HS-5 (cell line): Measurements from ENCODE around the gene IL13.
"Not testable (repeated sequence)": the region's sequence is repeated elsewhere in the genome, so short reads cannot be mapped to it uniquely, and the experiment has no call there.

Experiments used
- DNase-seq: peaks from one replicate; pipeline ENCODE4 v3.0.0-alpha.2; 2012; ENCODE audit warnings: low read depth

The IL13 gene

DNA sequence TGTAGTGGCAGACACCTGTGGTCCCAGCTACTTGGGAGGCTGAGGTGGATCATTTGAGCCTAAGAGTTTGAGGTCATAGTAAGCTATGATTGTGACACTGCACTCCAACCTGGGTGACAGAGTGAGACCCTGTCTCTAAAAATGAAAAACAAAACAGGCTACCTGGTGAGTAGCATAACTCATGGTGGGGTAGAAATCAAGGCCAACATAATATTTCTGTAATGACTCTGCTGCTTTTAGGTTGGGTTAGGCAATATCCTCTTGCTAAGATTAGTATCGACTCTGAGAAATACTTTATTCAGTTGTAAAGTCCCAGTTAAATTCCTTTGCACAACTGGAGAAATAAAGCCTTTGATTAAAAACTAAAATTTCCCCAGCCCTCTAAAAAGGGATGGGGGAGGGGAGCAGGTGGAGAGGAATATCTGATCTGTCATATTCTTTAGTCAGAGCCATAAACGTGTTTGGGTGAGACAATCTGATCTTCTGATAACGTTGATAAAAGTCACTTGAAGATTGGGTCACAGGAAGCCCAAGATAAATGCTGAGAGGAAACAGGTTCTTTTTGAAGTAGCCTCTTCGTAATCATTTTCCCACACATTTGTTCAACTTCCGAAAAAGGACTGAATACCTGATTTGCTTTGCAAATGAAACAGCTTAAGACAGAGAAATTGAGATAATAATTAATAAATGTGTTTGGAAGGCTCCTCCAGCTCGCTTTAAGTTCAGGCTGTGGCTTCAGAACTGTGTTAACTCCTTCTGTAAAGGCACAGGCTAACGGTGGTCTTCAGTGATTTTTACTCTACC is 30.8 kb downstream of the IL13 start:
- no peak for DNase-seq

DNA sequence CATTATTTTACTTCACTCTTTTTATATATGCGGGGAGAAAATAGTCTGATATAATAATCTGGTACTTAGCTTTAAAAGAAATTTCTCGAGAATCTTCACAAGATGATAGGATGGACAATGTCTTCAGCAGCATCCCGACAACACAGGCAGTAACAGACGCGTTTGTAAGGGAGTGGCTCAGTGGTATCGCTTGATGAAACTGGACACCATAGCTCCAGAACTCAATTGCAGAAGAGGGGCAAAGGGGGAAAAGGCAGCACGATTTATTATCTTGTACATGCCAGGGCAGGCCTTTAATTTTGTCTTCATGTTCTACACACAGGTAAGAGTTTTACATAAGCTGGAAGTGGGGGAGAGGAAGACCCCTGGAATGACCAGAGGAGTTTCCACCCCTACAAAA is 31.5 kb downstream of the IL13 start:
- DNase-seq, result no peak

DNA sequence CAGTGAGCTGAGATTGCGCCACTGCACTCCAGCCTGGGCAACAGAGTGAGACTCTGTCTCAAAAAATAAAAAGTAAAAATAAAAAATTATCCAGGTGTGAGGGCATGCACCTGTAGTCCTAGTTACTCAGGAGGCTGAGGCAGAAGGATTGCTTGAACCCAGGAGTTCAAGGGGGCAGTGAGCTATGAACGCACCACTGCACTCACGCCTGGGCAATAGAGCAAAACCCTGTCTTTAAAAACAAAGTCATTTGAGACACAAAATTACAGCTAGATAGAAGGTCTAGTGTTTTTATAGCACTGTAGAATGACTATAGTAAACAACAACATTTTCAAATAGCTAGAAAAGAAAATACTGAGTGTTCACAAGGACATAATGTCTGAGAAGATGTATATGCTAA is 32.2 kb downstream of the IL13 start:
- no peak for DNase-seq

DNA sequence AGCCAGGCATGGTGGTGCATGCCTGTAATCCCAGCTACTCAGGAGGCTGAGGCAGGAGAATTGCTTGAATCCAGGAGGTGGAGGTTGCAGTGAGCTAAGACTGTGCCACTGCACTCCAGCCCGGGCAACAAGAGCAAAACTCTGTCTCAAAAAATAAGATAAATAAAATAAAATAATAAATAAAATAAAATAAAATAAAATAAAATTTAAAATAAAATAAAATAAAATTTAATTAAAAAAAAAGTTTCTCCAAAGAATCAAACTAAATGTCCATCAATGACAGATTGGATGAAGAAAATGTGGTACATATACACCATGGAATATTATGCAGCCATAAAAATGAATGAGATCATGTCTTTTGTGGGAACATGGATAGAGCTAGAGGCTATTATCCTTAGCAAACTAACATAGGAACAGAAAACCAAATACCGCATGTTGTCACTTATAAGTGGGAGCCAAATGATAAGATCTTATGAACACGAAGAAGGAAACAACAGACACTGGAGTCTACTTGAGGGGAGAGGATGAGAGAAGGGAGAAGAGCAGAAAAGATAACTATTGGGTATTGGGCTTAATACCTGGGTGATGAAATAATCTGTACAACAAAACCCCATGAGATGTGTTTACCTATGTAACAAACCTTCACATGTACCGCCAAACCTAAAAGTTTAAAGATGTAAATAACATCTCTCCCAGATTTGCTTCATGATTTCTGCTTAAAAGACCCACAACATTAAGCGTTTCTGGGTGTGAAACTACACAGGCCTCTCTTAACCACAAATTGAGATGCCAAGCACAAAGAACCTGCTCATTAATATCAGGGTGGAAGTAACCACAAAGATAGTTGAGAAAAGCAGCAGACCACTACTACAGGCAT is 34.0 kb downstream of the IL13 start:
- DNase-seq, result not testable (repeated sequence)

- DNase-seq, result no peak
Observed at GRCh38 chr5:132692632-132692967, 34.6 kb downstream of the IL13 start.

DNA sequence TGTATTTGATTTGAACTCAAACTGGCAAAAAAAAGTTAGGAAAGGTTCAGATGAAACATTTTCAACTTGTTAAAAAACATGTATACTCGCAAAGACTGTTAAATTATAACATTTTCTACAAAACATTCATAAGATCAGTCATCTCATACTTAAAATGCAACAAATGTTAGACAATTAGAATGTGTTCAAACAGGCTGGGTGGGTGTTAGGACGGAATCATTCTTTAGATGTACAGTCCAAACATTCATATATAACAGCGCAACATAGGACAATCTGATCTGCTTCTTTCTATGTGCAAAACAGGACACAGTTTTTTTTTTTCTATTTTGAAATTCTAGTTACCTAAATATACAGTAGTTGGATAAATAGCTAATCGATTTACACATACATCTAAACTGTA is 38.0 kb downstream of the IL13 start:
- no peak for DNase-seq

DNA sequence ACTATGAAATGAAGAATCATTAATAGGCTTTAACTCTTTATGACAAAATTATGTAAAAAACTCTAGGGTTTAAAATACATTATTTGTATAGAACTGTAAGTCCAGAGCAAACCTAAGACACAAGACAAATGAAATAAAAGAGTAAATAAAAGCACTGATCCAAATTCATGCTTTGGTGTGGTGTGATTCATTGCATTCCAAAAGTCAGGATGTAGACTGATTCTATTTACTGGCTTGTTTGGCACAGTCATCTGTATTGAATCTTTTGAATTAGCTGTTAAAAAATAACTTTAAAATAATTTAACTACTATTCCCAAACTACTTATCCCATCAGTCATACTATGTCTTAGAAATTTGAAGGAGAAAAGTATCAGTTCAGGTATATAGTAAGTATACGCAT is 46.9 kb downstream of the IL13 start:
- DNase-seq, result no peak

DNA sequence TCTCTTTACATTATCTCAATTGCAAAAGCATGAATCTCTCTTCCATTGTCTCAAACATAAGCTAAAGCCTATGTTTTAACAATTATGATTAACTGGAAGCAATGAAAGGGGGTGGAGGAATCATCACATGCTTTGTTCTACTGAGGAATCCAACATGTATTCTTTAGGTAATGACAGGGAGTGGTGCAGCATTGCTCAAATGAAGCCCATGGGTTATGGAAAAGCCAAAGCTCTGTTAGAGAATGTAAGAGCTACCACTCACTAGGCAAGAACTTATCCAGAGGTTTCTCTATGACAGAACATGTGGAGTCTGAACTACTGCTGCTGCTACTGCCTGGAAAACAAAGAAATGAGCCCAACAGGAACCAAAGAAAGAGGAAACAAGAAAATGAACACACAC is 50.7 kb downstream of the IL13 start:
- DNase-seq, result no peak
